ENCODE measurements around the gene LLCFC1.

Gene LLCFC1

DNA sequence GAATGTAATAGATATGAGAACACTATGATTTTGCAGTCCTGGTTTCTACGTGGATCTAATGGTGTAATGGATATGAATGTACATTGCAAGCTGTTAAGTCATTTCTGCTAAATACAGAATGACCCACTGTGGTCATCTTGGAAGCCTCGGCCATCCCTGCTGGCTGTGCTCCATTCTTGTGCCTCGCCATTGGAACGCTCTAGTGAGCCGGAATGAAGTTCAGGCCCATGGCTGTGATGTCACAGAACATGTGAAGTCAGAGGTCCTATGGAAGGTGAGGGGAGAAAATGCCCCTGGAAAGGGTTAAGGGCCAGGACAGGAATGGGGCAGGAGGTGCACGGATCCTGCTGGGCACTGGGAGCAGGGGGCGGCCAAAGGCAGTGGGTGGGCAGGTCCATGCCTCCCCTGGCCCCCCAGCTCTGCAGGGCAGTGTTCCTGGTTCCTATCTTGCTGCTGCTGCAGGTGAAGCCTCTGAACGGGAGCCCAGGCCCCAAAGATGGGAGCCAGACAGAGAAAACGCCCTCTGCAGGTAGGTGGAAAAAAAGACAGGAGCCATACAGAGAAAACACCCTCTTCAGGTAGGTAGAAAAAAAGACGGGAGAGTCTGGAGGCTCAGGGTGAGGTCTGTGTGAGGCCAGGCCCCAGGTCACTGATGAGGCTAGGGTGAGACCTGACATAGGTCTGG, at the start of gene LLCFC1:
Gene LLCFC1, plus strand, starts transcription at position 259 of the 685 bp plus-strand sequence. Its CDS starts 138 bp downstream, at position 397.
- no peak for DNase-seq (ENCODE audit: extremely low read depth in 1 of 2, low read depth in 1 of 2)

GRCh38 chr7:142889816-142890215, 49.5 kb upstream of the LLCFC1 start:
- DNase-seq (ENCODE audit: extremely low read depth in 1 of 2, low read depth in 1 of 2) = no peak

GRCh38 chr7:142890874-142891485, 48.3 kb upstream of the LLCFC1 start:
- DNase-seq (ENCODE audit: extremely low read depth in 1 of 2, low read depth in 1 of 2) = no peak

DNA sequence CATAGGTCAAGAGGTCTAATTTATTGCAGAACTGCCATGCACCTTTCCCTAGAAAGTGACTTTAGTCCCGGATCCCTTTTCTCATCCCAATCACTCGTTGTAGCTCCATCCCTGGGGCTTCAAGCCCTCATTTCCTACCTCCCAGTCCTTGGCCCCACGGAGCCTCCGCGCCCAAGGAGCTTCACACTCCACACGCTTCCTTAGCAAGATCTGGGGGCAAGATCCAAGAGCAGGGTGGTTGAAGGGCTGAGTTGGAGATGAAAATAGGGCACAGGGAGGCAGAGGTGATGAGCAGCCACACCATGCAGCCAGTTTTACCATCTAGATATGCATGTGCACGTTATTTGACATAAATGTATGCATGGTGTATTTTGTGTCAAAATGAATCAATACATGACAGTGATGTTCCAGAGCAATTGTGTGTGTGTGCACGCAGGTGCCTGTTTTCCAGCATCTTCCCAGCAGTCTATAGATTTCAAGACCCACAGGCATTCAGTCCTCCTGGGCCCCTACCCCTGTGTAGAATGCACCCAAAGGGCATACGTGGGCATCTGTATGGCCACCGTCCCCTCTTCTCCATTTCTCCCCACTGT, 47.7 kb upstream of the LLCFC1 start:
- no peak for DNase-seq (ENCODE audit: extremely low read depth in 1 of 2, low read depth in 1 of 2)

DNA sequence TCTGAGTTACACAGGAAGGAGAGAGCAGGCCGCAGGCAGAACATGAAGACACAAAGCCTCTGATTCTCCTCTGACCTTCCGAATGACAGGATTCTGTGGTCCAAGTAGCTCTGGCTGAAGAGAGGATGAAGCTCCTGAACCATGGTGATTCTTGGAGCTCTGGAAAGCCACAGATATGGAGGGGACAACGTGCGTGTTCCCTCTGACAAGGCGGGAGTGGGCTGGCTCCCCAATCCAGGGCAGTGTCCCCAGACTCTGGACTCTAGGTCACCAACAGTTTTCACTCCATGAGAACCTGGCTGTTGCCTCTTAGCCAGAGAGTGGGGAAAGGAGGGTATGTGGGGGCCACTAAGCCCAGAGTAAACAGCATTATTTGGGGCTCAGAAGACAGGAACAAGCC, 46.3 kb upstream of the LLCFC1 start:
- DNase-seq (ENCODE audit: extremely low read depth in 1 of 2, low read depth in 1 of 2) = no peak

DNA sequence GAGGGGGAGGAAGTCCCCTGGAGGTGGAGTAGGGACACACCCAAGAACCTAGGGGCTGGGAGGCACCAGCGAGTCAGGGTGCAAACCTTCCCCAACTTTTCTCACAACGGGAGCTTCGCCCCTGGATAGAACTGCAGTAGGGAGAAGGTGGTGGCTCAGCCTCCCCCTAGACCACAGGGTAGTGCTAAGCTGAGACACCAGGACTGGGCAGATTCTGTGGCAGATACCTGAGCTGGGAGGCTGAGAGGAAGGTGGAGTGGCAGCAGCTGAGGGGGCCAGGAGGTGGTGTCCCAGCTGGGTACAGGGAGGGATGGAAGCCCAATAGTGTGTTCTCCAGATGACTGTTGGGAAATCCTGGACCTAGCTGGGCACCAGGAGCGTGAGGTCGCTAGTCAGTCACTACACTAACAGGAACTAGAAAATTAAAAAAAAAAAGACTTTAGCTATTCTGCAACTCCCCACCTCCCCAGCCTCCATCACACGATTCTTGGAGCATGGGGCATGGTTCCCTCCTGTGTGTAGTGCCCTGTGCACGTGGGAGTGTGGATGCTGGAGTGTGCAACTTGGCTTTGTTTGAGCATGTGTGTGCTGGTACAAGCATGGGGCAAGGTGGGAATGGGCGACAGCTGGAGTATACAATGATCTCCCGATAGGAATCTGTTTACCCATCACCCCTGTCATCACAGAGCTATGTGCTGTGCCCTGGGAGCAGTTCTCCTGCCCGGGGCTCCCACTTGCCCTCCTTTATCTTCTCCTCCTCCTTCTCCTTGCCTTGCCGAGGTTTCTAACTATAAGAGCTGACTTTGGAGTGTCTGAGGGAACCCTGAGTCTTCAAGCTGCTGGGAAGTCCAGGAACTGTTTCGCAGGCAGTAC, 44.9 kb upstream of the LLCFC1 start:
- no peak for DNase-seq (ENCODE audit: extremely low read depth in 1 of 2, low read depth in 1 of 2)

DNA sequence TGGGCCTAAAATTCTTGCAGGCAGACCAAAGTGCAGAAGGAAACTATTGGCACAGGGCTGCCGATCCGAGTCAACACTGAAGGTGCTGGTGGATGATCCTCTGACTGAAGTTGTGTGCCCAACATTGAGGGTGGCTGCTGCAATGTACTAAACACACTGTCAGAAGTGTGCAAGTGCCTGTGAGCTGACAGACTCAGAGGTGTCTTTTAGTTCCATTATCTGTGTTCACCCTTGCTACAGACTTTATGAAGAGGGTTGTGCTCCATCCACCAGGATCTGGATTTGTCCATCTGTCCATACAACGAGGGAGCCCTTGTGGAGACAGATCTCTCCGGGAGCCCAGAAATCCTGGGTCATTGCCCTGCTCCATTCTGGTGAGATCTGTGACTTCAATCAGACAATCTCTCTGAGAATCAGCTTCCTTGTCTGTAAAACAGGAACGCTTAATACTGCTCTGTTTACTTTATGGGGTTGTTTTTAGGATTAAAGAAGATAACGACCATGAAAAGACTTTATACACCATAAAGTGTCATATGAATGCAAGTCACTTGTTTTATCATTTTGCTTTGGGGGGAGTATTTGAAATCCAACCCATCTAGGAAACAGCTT, 44.2 kb upstream of the LLCFC1 start:
- no peak for DNase-seq (ENCODE audit: extremely low read depth in 1 of 2, low read depth in 1 of 2)

- DNase-seq (ENCODE audit: extremely low read depth in 1 of 2, low read depth in 1 of 2) = no peak
These were observed 43.1 kb upstream of the LLCFC1 start for GRCh38 chr7:142896151-142896550.

GRCh38 chr7:142896741-142897379, 42.4 kb upstream of the LLCFC1 start:
- DNase-seq (ENCODE audit: extremely low read depth in 1 of 2, low read depth in 1 of 2) = no peak

GRCh38 chr7:142897691-142898090, 41.6 kb upstream of the LLCFC1 start:
- no peak for DNase-seq (ENCODE audit: extremely low read depth in 1 of 2, low read depth in 1 of 2)

GRCh38 chr7:142898377-142899170, 40.7 kb upstream of the LLCFC1 start:
- DNase-seq (ENCODE audit: extremely low read depth in 1 of 2, low read depth in 1 of 2) = no peak

DNA sequence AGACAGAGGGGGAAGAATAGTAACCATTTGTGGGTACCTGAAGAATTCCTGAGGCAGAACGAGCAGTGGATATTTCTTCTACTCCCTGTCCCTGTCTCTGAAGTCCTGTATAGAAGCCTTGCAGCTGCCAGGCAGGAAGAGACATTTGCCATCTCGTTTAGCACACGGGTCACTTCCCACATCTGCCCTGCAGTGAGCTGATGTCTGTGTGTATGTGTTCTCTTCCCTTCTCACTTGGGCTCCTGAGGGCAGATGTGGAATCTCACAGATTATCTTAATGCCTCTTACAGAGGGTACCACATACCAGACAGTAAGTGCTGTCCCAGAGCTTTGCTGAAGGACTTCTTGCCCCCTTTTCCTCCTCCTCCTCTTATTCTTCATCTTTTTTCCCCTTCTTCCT, 39.6 kb upstream of the LLCFC1 start:
- no peak for DNase-seq (ENCODE audit: extremely low read depth in 1 of 2, low read depth in 1 of 2)

- no peak for DNase-seq (ENCODE audit: extremely low read depth in 1 of 2, low read depth in 1 of 2)
These were observed 37.6 kb upstream of the LLCFC1 start for GRCh38 chr7:142901426-142902259.

DNA sequence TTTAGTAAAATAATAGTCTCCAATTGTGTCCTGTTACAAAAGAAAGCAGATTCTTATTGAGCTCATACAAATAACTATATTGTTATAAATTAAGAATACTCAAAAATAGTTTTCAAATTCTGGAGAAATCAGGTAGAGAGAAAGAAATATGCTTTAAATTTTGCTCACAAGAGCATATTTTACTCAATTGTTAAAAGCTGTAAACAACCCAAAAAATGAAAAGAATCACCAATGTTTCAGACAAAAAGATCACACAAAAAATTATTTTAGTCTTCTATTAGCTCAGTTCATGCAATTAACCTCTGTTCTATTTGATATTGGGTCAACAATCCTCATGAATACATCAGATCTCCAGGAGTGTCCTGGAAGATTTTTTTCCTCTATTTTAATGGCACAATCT, 35.2 kb upstream of the LLCFC1 start:
- DNase-seq (ENCODE audit: extremely low read depth in 1 of 2, low read depth in 1 of 2) = no peak

GRCh38 chr7:142905759-142906158, 33.5 kb upstream of the LLCFC1 start:
- DNase-seq (ENCODE audit: extremely low read depth in 1 of 2, low read depth in 1 of 2) = no peak

DNA sequence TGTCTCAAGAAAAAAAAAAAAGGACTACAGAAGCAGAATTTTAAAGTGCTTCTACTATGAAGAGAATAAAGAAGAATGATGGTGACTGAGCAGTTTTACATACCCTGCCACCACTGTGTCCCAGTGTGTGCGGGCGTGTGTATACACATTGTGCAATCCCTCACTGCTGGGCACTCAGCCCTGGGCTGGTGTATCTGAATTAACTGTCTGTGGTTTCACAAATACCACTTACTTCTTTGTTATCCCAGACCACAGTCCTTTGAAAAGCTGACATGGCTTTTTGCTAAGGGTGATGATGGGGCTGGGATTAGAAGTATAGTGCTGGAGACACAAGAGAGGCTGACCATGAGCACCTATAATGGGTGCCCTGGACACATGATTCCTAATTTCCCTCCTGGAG, 32.6 kb upstream of the LLCFC1 start:
- no peak for DNase-seq (ENCODE audit: extremely low read depth in 1 of 2, low read depth in 1 of 2)

DNA sequence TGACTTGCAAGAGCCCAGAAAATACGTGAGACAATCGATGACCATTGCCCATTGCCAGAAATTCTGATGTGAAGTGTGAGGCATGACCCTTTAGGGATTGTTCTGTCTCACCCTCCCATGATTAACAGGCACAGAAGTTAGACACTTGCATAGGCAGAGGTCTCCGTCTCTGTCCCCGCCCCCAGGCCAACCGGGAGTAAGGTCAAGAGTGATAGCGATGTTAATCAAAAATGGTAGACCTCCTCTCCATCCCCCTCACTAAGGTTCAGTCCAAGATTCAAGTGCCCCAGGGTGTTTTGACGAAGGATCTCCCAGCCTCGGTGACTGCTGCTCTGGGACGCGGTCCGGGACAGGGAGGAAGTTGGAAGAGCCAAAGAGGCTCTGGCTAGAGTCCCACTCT, 31.0 kb upstream of the LLCFC1 start:
- no peak for DNase-seq (ENCODE audit: extremely low read depth in 1 of 2, low read depth in 1 of 2)

- no peak for DNase-seq (ENCODE audit: extremely low read depth in 1 of 2, low read depth in 1 of 2)
These were observed 30.1 kb upstream of the LLCFC1 start for GRCh38 chr7:142908921-142909890.
